Lower lobe of right lung (tissue), 2 donors: Measurements from ENCODE around the gene NSMCE4A. TPM values are rescaled to one million over a fixed set of nuclear protein-coding genes. Genes with fewer than 3 reads are reported as not detected.

Experiments used
- ATAC-seq, 2 donors: fragments of 200-7000 bp; cut with Tn5 transposase; one replicate each; pipeline ENCODE4 v1.9.1; 2020 to 2022; ENCODE audit warnings: mild to moderate bottlenecking in 2 of 2, moderate library complexity in 2 of 2
- DNase-seq: peaks from one replicate; pipeline ENCODE4 v3.0.0-alpha.2; 2020
- H3K27ac ChIP-seq: fragments of 200-600 bp; one replicate; pipeline ENCODE4 v1.8.0; 2022
- H3K27me3 ChIP-seq: fragments of 200-600 bp; one replicate; pipeline ENCODE4 v1.8.0; 2022; ENCODE audit warnings: low read depth
- H3K36me3 ChIP-seq: fragments of 200-600 bp; one replicate; pipeline ENCODE4 v1.8.0; 2022; ENCODE audit warnings: mild to moderate bottlenecking
- H3K4me1 ChIP-seq: fragments of 200-600 bp; one replicate; pipeline ENCODE4 v1.8.0; 2022
- H3K4me3 ChIP-seq: fragments of 200-600 bp; one replicate; pipeline ENCODE4 v1.8.0; 2022; ENCODE audit warnings: mild to moderate bottlenecking
- H3K9me3 ChIP-seq: fragments of 200-600 bp; one replicate; pipeline ENCODE4 v1.8.0; 2022
- intact Hi-C: fragments of 100-400 bp; cut with DNase I; formaldehyde crosslinking; loops from one replicate; pipeline ENCODE4 v1.11.0; 2022
- total RNA-seq: library from RNA; stranded (reverse); fragmentation: NEBNext Ultra II Directional; extraction: Animal tissue kit (Norgen Biotek cat#: 25700); gene quantifications from one replicate; pipeline ENCODE4 v1.2.1, GENCODE V29; 2021
- TF ChIP-seq, protein P1 (sequence below): fragments of 200-600 bp; IDR thresholded peaks from one replicate; pipeline ENCODE4 v1.8.0; 2022; ENCODE audit warnings: antibody characterized with exemption, mild to moderate bottlenecking
- donor health status: DM: no; HTN: yes; CAD: no; lungs with severe emphysema.

The NSMCE4A gene
- total RNA-seq, 1 donor from 2014 or later, result 37.1 TPM

DNA sequence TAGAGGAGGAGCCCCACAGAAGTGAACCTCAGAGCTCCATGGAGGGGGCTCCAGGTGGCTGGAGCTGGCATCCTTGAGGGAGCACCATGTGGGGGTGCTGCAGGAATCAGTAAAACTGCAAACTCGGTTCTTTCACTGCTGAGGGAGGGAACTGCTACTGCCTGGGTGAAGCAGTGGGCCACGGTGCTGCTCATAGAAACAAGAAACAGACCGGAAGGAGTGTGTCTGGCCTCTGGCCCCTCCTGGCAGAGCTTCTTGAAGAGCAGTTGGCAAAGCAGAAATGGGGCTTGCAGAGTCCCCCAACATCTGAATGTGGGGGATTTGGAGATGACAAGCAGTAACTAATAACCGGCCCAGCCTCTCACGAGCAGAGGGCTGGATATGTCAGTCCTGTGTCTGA is 37.7 kb upstream of the NSMCE4A start:
- H3K36me3 ChIP-seq, result no peaks in the 10 kb centered on the region
- TF ChIP-seq, protein P1, sequence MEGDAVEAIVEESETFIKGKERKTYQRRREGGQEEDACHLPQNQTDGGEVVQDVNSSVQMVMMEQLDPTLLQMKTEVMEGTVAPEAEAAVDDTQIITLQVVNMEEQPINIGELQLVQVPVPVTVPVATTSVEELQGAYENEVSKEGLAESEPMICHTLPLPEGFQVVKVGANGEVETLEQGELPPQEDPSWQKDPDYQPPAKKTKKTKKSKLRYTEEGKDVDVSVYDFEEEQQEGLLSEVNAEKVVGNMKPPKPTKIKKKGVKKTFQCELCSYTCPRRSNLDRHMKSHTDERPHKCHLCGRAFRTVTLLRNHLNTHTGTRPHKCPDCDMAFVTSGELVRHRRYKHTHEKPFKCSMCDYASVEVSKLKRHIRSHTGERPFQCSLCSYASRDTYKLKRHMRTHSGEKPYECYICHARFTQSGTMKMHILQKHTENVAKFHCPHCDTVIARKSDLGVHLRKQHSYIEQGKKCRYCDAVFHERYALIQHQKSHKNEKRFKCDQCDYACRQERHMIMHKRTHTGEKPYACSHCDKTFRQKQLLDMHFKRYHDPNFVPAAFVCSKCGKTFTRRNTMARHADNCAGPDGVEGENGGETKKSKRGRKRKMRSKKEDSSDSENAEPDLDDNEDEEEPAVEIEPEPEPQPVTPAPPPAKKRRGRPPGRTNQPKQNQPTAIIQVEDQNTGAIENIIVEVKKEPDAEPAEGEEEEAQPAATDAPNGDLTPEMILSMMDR, result no peak
- no peaks in the 10 kb centered on the region for H3K9me3 ChIP-seq
- H3K27ac ChIP-seq, result no peak overlapping the region
- ATAC-seq (no peak), DNase-seq (no peak)
- no peaks in the 10 kb centered on the region for H3K27me3 ChIP-seq
- no peaks in the 10 kb centered on the region for H3K4me1 ChIP-seq
- intact Hi-C loops, result no loop called here
- no peak overlapping the region for H3K4me3 ChIP-seq

DNA sequence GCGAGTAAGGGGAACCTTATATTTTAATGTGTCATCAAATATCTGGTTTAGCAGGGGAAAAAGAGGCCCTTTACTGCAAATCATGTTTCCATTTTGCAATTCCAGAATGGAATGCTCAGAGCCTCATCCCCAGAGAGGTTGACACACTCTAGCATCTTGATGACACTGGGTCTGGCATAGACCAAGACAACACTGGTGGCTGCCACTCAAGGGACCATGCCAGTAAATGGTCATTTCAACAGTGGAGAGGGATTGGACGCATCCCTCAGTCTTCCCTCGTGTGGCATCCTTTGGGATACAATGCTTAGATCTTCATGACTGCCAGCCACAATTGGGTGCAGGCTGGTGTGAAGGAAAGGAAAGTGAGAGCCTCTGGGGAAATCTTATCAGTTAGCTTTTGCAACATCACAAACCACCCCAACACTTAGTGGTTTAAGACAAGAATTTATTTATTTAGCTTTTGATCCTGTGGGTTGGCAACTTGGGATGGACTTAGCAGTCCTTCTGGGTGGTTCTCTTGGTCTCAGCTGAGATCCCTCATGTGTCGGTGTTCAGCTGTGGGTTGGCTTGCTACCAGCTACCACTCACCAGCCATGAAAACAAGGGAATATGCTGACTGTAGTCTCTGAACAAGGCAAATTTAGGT is 35.5 kb upstream of the NSMCE4A start:
- Histone ChIP-seq H3K4me3 (no peak overlapping the region), H3K9me3 (no peaks in the 10 kb centered on the region), H3K4me1 (no peaks in the 10 kb centered on the region), H3K36me3 (no peaks in the 10 kb centered on the region), H3K27me3 (no peaks in the 10 kb centered on the region), H3K27ac (no peak overlapping the region)
- intact Hi-C loops, result no loop called here
- DNase-seq (no peak), ATAC-seq (peak; percentile 18 to 21)
- TF ChIP-seq, protein P1, result no peak

DNA sequence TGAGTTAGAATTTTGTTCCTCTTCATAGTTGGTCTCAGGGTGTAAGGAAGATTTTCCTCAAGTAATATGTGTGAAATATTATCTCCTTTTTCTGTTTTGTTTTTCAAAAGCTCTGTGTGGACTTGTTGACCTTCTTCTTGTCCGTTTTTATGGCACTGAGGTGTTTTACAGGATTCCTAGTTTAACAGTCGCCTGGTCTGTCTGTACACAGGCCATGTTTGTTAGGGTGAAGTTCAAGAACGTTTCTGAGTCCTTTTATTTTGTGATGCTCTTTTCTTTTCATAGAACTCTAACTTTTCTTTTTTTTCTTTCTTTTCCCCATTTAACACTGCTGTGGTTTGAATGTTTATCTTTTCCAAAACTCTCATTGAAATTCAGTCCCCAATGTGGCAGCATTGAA is 32.4 kb upstream of the NSMCE4A start:
- intact Hi-C loops, result no loop called here
- Histone ChIP-seq H3K27me3 (no peaks in the 10 kb centered on the region), H3K36me3 (no peaks in the 10 kb centered on the region), H3K4me3 (no peak overlapping the region), H3K4me1 (no peaks in the 10 kb centered on the region), H3K27ac (no peak overlapping the region), H3K9me3 (peaks cover 1% of the 10 kb centered on the region)
- no peak for ATAC-seq
- no peak for DNase-seq
- TF ChIP-seq, protein P1, result no peak

DNA sequence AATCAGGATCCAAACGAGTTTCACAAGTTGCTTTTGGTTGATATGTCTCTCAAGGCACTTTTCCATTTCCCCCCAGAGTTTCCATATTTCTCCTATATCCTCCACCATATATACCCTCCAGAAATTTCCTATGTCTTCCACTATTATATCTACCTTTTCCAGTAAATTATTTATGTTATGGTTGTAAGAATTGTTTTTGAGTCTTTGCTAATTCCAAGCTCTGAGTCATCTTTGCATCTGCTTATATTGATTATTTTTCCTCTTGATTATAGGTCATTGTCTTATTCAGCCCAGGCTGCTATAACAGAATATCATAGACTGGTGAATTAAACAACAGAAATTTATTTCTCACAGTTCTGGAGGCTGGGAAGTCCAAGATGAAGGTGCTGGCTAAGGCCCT is 26.7 kb upstream of the NSMCE4A start:
- Histone ChIP-seq H3K4me3 (no peak overlapping the region), H3K27me3 (no peaks in the 10 kb centered on the region), H3K36me3 (no peaks in the 10 kb centered on the region), H3K9me3 (peaks cover 12% of the 10 kb centered on the region), H3K27ac (no peak overlapping the region), H3K4me1 (no peaks in the 10 kb centered on the region)
- intact Hi-C loops, result no loop called here
- DNase-seq (no peak), ATAC-seq (no peak)
- TF ChIP-seq, protein P1, result no peak

DNA sequence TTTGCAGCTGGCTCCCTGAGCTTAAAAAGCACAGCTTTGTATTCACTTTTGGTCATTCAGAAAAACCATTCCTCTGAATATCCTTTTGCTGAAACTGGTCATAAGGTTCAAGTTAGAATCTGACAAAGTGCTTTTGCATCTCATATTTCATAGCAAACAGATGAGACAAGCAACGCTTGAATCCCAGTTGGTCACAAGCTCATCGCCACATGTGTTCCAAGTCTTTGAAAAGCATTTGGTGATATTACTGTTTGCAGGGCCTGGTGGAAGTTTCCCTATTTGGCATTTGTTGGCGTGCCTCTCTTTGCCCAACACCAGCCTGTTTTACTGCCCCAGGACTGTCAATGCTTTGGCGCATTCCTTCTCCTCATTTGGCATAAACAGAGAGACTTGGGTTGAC is 24.3 kb upstream of the NSMCE4A start:
- no peaks in the 10 kb centered on the region for H3K36me3 ChIP-seq
- H3K27ac ChIP-seq, result no peak overlapping the region
- H3K27me3 ChIP-seq, result no peaks in the 10 kb centered on the region
- TF ChIP-seq, protein P1, result no peak
- H3K4me3 ChIP-seq, result no peak overlapping the region
- H3K9me3 ChIP-seq, result peaks cover 12% of the 10 kb centered on the region
- intact Hi-C loops, result no loop called here
- DNase-seq, result no peak
- ATAC-seq, result no peak
- peaks cover 5% of the 10 kb centered on the region for H3K4me1 ChIP-seq
